ENCODE results near the gene DMKN. TPM values are rescaled to one million over a fixed set of nuclear protein-coding genes. Genes with fewer than 3 reads are reported as not detected.

Gene DMKN
- total RNA-seq, 6 donors from 2014 or later, result 64.9 to 127 (median 101) TPM

- no peak for ATAC-seq (ENCODE audit: low FRiP score in 2 of 2)
- 66 to 67% methylated on average over 5 of the region's 5 CpGs for WGBS, 2 donors
- DNase-seq, result no peak
- TF ChIP-seq EP300 (IDR thresholded peaks at IDR 0.05) (no peak), POLR2A (IDR thresholded peaks at IDR 0.05) (no peak), POLR2AphosphoS5 (IDR thresholded peaks at IDR 0.05) (no peak), CTCF (IDR thresholded peaks at IDR 0.05) (no peak)
- Histone ChIP-seq H3K4me3 (no peak overlapping the region), H3K27ac (no peak overlapping the region), H3K9me3 (no peaks in the 10 kb centered on the region), H3K36me3 (peaks cover 0 to 5% (median 0%) of the 10 kb centered on the region in 4 donors), H3K4me1 (peaks cover 5 to 14% (median 12%) of the 10 kb centered on the region in 4 donors), H3K27me3 (peaks cover 0 to 11% (median 7%) of the 10 kb centered on the region in 4 donors)
Observed at GRCh38 chr19:35554076-35554475, 40.6 kb upstream of the DMKN start.

- ATAC-seq (ENCODE audit: low FRiP score in 2 of 2) (no peak), DNase-seq (no peak)
- no peak overlapping the region for H3K27ac ChIP-seq
- H3K4me1 ChIP-seq, result peaks cover 5 to 13% (median 11%) of the 10 kb centered on the region in 4 donors
- H3K4me3 ChIP-seq, result no peak overlapping the region
- peaks cover 0 to 5% (median 3%) of the 10 kb centered on the region in 4 donors for H3K27me3 ChIP-seq
- 67 to 75% methylated on average over 10 to 13 of the region's 14 CpGs for WGBS, 2 donors
- TF ChIP-seq POLR2AphosphoS5 (IDR thresholded peaks at IDR 0.05) (no peak), EP300 (IDR thresholded peaks at IDR 0.05) (no peak), CTCF (IDR thresholded peaks at IDR 0.05) (no peak), POLR2A (IDR thresholded peaks at IDR 0.05) (no peak)
- H3K36me3 ChIP-seq, result peaks cover 0 to 5% (median 0%) of the 10 kb centered on the region in 4 donors
- no peaks in the 10 kb centered on the region for H3K9me3 ChIP-seq
Observed at GRCh38 chr19:35553385-35554000, 40.0 kb upstream of the DMKN start.

GRCh38 chr19:35552534-35553384 lies 39.3 kb upstream of the DMKN start:
- DNase-seq (no peak), ATAC-seq (ENCODE audit: low FRiP score in 2 of 2) (no peak)
- H3K36me3 ChIP-seq, result peaks cover 0 to 5% (median under 1%) of the 10 kb centered on the region in 4 donors
- no peak for TF ChIP-seq CTCF (IDR thresholded peaks at IDR 0.05)
- no peak for TF ChIP-seq EP300 (IDR thresholded peaks at IDR 0.05)
- H3K4me3 ChIP-seq, result no peak overlapping the region
- WGBS, 2 donors, result 72 to 74% methylated on average over 11 to 13 of the region's 13 CpGs
- peaks cover 0 to 5% (median 4%) of the 10 kb centered on the region in 4 donors for H3K4me1 ChIP-seq
- H3K9me3 ChIP-seq, result no peaks in the 10 kb centered on the region
- no peak overlapping the region for H3K27ac ChIP-seq
- H3K27me3 ChIP-seq, result no peaks in the 10 kb centered on the region

GRCh38 chr19:35551091-35551810 lies 37.8 kb upstream of the DMKN start:
- 92 to 95% methylated on average over 13 to 21 of the region's 21 CpGs for whole genome bisulfite sequencing, 2 donors
- H3K9me3 ChIP-seq, result no peaks in the 10 kb centered on the region
- no peaks in the 10 kb centered on the region for H3K27me3 ChIP-seq
- no peak for DNase-seq
- ATAC-seq (ENCODE audit: low FRiP score in 2 of 2), result no peak
- no peak for TF ChIP-seq EP300 (IDR thresholded peaks at IDR 0.05)
- no peak for TF ChIP-seq POLR2AphosphoS5 (IDR thresholded peaks at IDR 0.05)
- no peak for TF ChIP-seq CTCF (IDR thresholded peaks at IDR 0.05)
- TF ChIP-seq POLR2A (IDR thresholded peaks at IDR 0.05), result no peak
- no peak overlapping the region for H3K4me3 ChIP-seq
- peaks cover 0 to 13% (median 2%) of the 10 kb centered on the region in 4 donors for H3K36me3 ChIP-seq
- H3K27ac ChIP-seq, result no peak overlapping the region
- H3K4me1 ChIP-seq, result peaks cover 6 to 12% (median 9%) of the 10 kb centered on the region in 4 donors
